ENCODE data around the gene SPTBN4. TPM values are rescaled to one million over a fixed set of nuclear protein-coding genes. Genes with fewer than 3 reads are reported as not detected.

The SPTBN4 gene
- total and polyA plus RNA-seq, 2 of the 4 experiments (the other 2 are of a cell fraction), result 0.72 to 0.91 TPM

GRCh38 chr19:40567750-40568494, 101.1 kb downstream of the SPTBN4 start:
- TF ChIP-seq POLR2A (IDR thresholded peaks at IDR 0.05; ENCODE audit: low read depth, low read length) (no peak), BHLHE40 (IDR thresholded peaks at IDR 0.05; ENCODE audit: low read depth, low read length) (no peak), RCOR1 (IDR thresholded peaks at IDR 0.05; ENCODE audit: insufficient replicate concordance, low read length) (no peak)
- no peak overlapping the region for H4K5ac ChIP-seq (ENCODE audit: low read depth, low read length)
- H3K14ac ChIP-seq (replicated peaks; ENCODE audit: low read depth, low read length), result no peak overlapping the region
- H2AK5ac ChIP-seq (ENCODE audit: low read depth, low read length), result 0 out of 2 replicates have a peak overlapping the region, but pooled peaks have one; percentile 51
- 0 out of 4 replicates have a peak, but pooled peaks cover 0 to 4% of the 10 kb centered on the region in 2 experiments for H3K79me1 ChIP-seq (ENCODE audit: low read depth in 1 of 2, low read length in 2 of 2)
- no peak overlapping the region; the same call in 1 of the 2 replicates for H2BK20ac ChIP-seq (ENCODE audit: low read depth, low read length)
- in situ Hi-C loops (cut with MboI; ENCODE audit: low sequenced_read_pairs), result no loop called here
- H4K91ac ChIP-seq (ENCODE audit: insufficient read depth, low read depth, low read length), result no peak overlapping the region; the same call in 1 of the 2 replicates
- dilution Hi-C loops (cut with HindIII; ENCODE audit: low sequenced_read_pairs, unreplicated experiment), result no loop called here
- intact Hi-C loops (cut with micrococcal nuclease), result no loop called here
- no peak overlapping the region for H3K56ac ChIP-seq (ENCODE audit: extremely low read depth, insufficient read depth, low read length)
- H3K18ac ChIP-seq (ENCODE audit: low read depth, low read length), result no peak overlapping the region
- H4K20me1 ChIP-seq (ENCODE audit: insufficient read depth, low read length), result no peaks in the 10 kb centered on the region
- peak overlapping the region; percentile 50 for H3K4me3 ChIP-seq (ENCODE audit: insufficient read depth, low read depth, low read length)
- H3K9ac ChIP-seq (ENCODE audit: low read depth, low read length), result no peak overlapping the region
- ATAC-seq (ENCODE audit: low read depth) (no peak), DNase-seq (no peak)
- H3K4me1 ChIP-seq (ENCODE audit: control insufficient read depth, insufficient read depth, low read length), result peaks cover 8% of the 10 kb centered on the region
- no TSS peak for BruUV-seq (replicated peaks)
- peak overlapping the region; percentile 72 for H2AK9ac ChIP-seq (replicated peaks; ENCODE audit: low read depth, low read length, poor library complexity)
- no peak overlapping the region for H2BK15ac ChIP-seq (ENCODE audit: low read depth, low read length)
- no peak overlapping the region for H3K27ac ChIP-seq (ENCODE audit: insufficient read depth, low read length)
- WGBS, 2 experiments (ENCODE audit: extremely low coverage in 2 of 2, insufficient read length in 1 of 2), result 11% methylated on average over 47 of the region's 70 CpGs; no CpG with 5 or more reads in 1 of the 2 experiments
- POLR2A ChIA-PET (ENCODE audit: unreplicated experiment), result no interaction called here
- no peaks in the 10 kb centered on the region for H3K9me1 ChIP-seq (ENCODE audit: insufficient read depth, low read length)
- H4K8ac ChIP-seq (ENCODE audit: low read depth in 2 of 2, low read length in 2 of 2), result no peak overlapping the region
- peak overlapping the region; percentile 78 for H3K4me2 ChIP-seq (ENCODE audit: low read depth, low read length)
- H3K4ac ChIP-seq (ENCODE audit: low read depth, low read length), result peak overlapping the region; percentile 20; the same call in 1 of the 2 replicates
- no peak overlapping the region; the same call in 1 of the 2 replicates for H3K23ac ChIP-seq (ENCODE audit: low read depth, low read length)
- H2AFZ ChIP-seq (replicated peaks; ENCODE audit: low read length, poor library complexity), result peak overlapping the region; percentile 91
- CTCF ChIA-PET, result no interaction called here
- no peak overlapping the region for H2BK5ac ChIP-seq (ENCODE audit: low read depth, low read length, poor library complexity, severe bottlenecking)
- H2BK120ac ChIP-seq (ENCODE audit: low read depth, low read length), result no peak overlapping the region
- H3K36me3 ChIP-seq (ENCODE audit: control insufficient read depth, insufficient read depth, low read length), result no peaks in the 10 kb centered on the region
- H3K9me3 ChIP-seq (ENCODE audit: control insufficient read depth, insufficient read depth, low read length), result no peaks in the 10 kb centered on the region
- H3K27me3 ChIP-seq (ENCODE audit: control insufficient read depth, insufficient read depth, low read length), result peaks cover 32% of the 10 kb centered on the region
